ENCODE data around the gene FBRSL1.

FBRSL1 gene

GRCh38 chr12:132511516-132512196 is 21.7 kb downstream of the FBRSL1 start:
- DNase-seq (ENCODE audit: low read depth): no peak

- no peak for DNase-seq (ENCODE audit: low read depth)
Observed at GRCh38 chr12:132512197-132513069, 22.5 kb downstream of the FBRSL1 start.

GRCh38 chr12:132513070-132513398 is 23.1 kb downstream of the FBRSL1 start:
- DNase-seq (ENCODE audit: low read depth): peak; percentile 73

- no peak for DNase-seq (ENCODE audit: low read depth)
Observed at GRCh38 chr12:132513458-132514135, 23.6 kb downstream of the FBRSL1 start.

GRCh38 chr12:132514216-132514820 is 24.4 kb downstream of the FBRSL1 start:
- DNase-seq (ENCODE audit: low read depth): no peak

GRCh38 chr12:132514838-132515237 is 24.9 kb downstream of the FBRSL1 start:
- no peak for DNase-seq (ENCODE audit: low read depth)

GRCh38 chr12:132516095-132517012 is 26.4 kb downstream of the FBRSL1 start:
- no peak for DNase-seq (ENCODE audit: low read depth)

GRCh38 chr12:132517013-132517739 is 27.2 kb downstream of the FBRSL1 start:
- no peak for DNase-seq (ENCODE audit: low read depth)

- DNase-seq (ENCODE audit: low read depth): no peak
Observed at GRCh38 chr12:132517740-132518100, 27.8 kb downstream of the FBRSL1 start.

- no peak for DNase-seq (ENCODE audit: low read depth)
Observed at GRCh38 chr12:132518354-132518992, 28.5 kb downstream of the FBRSL1 start.

- DNase-seq (ENCODE audit: low read depth): no peak
Observed at GRCh38 chr12:132520421-132521199, 30.7 kb downstream of the FBRSL1 start.

GRCh38 chr12:132521200-132521580 is 31.2 kb downstream of the FBRSL1 start:
- DNase-seq (ENCODE audit: low read depth): no peak

GRCh38 chr12:132521712-132522292 is 31.9 kb downstream of the FBRSL1 start:
- no peak for DNase-seq (ENCODE audit: low read depth)

- DNase-seq (ENCODE audit: low read depth): no peak
Observed at GRCh38 chr12:132522592-132523380, 32.8 kb downstream of the FBRSL1 start.

GRCh38 chr12:132523576-132524331 is 33.8 kb downstream of the FBRSL1 start:
- peak; percentile 40 for DNase-seq (ENCODE audit: low read depth)

- peak; percentile 50 for DNase-seq (ENCODE audit: low read depth)
Observed at GRCh38 chr12:132524405-132524804, 34.5 kb downstream of the FBRSL1 start.

- no peak for DNase-seq (ENCODE audit: low read depth)
Observed at GRCh38 chr12:132525011-132525832, 35.3 kb downstream of the FBRSL1 start.
